ENCODE measurements around the gene FAM107B. TPM values are rescaled to one million over a fixed set of nuclear protein-coding genes. Genes with fewer than 3 reads are reported as not detected.
"Not testable (repeated sequence)": the region's sequence is repeated elsewhere in the genome, so short reads cannot be mapped to it uniquely, and the experiment has no call there.

Gene FAM107B
- total and polyA plus RNA-seq, 4 experiments from 2014 or later: 191 to 346 (median 238) TPM

GRCh38 chr10:14634572-14634971, 140.1 kb downstream of the FAM107B start:
- CTCF ChIA-PET (ENCODE audit: partially characterized antibody): interaction anchor here (1.2 kb wide), 1 partner anchor 11 kb away, joined by 3 read pairs; no protein-coding TSS in a partner anchor
- H3K27ac Mint-ChIP-seq: not testable (repeated sequence)

DNA sequence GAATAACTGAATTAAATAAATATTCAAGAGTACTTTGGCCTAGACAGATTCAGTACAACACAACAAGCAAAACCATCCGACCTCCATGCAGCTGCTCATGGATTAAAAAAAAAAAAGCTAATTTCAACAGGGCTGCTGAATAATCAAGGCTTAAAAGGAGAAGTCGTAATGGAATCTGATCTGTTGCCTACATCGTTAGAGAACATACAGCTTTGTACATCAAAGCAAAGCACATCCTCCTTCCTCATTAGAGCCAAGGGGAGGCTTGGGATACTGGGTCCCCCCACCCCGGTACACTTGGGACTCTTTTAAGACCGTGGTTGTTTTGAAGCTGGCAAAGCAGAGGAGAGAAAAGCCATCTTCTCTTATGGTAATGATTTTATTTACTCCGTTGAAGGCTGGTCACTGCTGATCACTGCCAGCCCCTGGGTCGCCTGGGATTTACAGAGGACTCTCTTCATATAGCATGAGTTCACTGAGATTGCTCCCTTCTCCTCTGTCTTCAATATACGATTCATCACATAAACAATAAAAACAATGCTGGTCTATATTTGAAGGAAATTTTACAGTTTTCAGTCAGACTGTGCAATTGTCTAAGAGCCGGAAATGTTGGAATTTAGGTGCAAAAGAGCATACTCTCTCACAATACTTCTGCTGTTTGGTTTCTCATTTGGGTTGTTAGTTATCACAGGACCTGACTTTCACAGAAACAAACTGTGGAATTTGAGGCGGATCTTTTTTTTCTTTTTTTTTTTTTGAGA, 148.8 kb downstream of the FAM107B start:
- Mint-ChIP-seq H3K4me3 (no peak overlapping the region), H3K27ac (peak overlapping the region in 2 of 7 donors; percentile 49 to 68), H3K27me3 (no peaks in the 10 kb centered on the region), H3K36me3 (no peaks in the 10 kb centered on the region), H3K4me1 (peaks cover 1 to 8% (median 6%) of the 10 kb centered on the region in 4 donors), H3K9me3 (no peaks in the 10 kb centered on the region)
- intact Hi-C loops (cut with micrococcal nuclease): no loop called here
- Histone ChIP-seq H3K4me3 (ENCODE audit: low read length in 2 of 2) (no peak overlapping the region), H3K4me1 (ENCODE audit: insufficient read depth, low read length) (no peaks in the 10 kb centered on the region), H3K27ac (ENCODE audit: low read depth, low read length) (no peak overlapping the region), H3K9me3 (ENCODE audit: control insufficient read depth in 1 of 2, low read length in 2 of 2) (no peaks in the 10 kb centered on the region), H3K36me3 (ENCODE audit: insufficient read depth, low read length) (no peaks in the 10 kb centered on the region), H3K27me3 (ENCODE audit: insufficient read depth, low read length) (no peaks in the 10 kb centered on the region)
- DNase-seq: no peak
- CTCF ChIA-PET (ENCODE audit: partially characterized antibody): no interaction called here
- POLR2A ChIA-PET (ENCODE audit: partially characterized antibody): no interaction called here

More at GRCh38 chr10:14634572-14634971, 140.1 kb downstream of the FAM107B start:
- H3K4me3 Mint-ChIP-seq; DNase-seq; H3K9me3 ChIP-seq (ENCODE audit: control insufficient read depth in 1 of 2, low read length in 2 of 2); H3K27me3 Mint-ChIP-seq; H3K36me3 Mint-ChIP-seq; H3K27ac ChIP-seq (ENCODE audit: low read depth, low read length); H3K4me3 ChIP-seq (ENCODE audit: low read length in 2 of 2); H3K9me3 Mint-ChIP-seq; intact Hi-C loops (cut with micrococcal nuclease); H3K27me3 ChIP-seq (ENCODE audit: insufficient read depth, low read length); H3K36me3 ChIP-seq (ENCODE audit: insufficient read depth, low read length); H3K4me1 ChIP-seq (ENCODE audit: insufficient read depth, low read length): not testable (repeated sequence)
- H3K4me1 Mint-ChIP-seq: peaks cover 4 to 11% (median 7%) of the 10 kb centered on the region in 4 donors
- POLR2A ChIA-PET (ENCODE audit: partially characterized antibody): interaction anchor here (1.2 to 1.5 kb wide), 2 partner anchors 11 to 14 kb away, joined by 3 to 4 read pairs; no protein-coding TSS in a partner anchor

- POLR2A ChIA-PET (ENCODE audit: partially characterized antibody): interaction anchor here (0.6 kb wide), 1 partner anchor 33 kb away, joined by 3 read pairs; no protein-coding TSS in a partner anchor
- Mint-ChIP-seq H3K36me3 (no peaks in the 10 kb centered on the region), H3K27me3 (no peaks in the 10 kb centered on the region), H3K4me1 (peaks cover 0 to 7% (median 6%) of the 10 kb centered on the region in 4 donors), H3K4me3 (no peak overlapping the region), H3K9me3 (no peaks in the 10 kb centered on the region), H3K27ac (peak overlapping the region in 1 of 7 donors; percentile 47)
- no peaks in the 10 kb centered on the region for H3K27me3 ChIP-seq (ENCODE audit: insufficient read depth, low read length)
- no peak overlapping the region for H3K27ac ChIP-seq (ENCODE audit: low read depth, low read length)
- no peaks in the 10 kb centered on the region for H3K36me3 ChIP-seq (ENCODE audit: insufficient read depth, low read length)
- H3K9me3 ChIP-seq (ENCODE audit: control insufficient read depth in 1 of 2, low read length in 2 of 2): no peaks in the 10 kb centered on the region
- CTCF ChIA-PET (ENCODE audit: partially characterized antibody): no interaction called here
- H3K4me1 ChIP-seq (ENCODE audit: insufficient read depth, low read length): no peaks in the 10 kb centered on the region
- intact Hi-C loops (cut with micrococcal nuclease): no loop called here
- DNase-seq: no peak
- no peak overlapping the region for H3K4me3 ChIP-seq (ENCODE audit: low read length in 2 of 2)
Observed at GRCh38 chr10:14625192-14625631, 149.5 kb downstream of the FAM107B start.

GRCh38 chr10:14624600-14624999, 150.1 kb downstream of the FAM107B start:
- Mint-ChIP-seq H3K27ac (no peak overlapping the region), H3K27me3 (no peaks in the 10 kb centered on the region), H3K9me3 (no peaks in the 10 kb centered on the region), H3K36me3 (no peaks in the 10 kb centered on the region), H3K4me3 (no peak overlapping the region), H3K4me1 (peaks cover 0 to 3% (median 1%) of the 10 kb centered on the region in 4 donors)
- H3K4me1 ChIP-seq (ENCODE audit: insufficient read depth, low read length): no peaks in the 10 kb centered on the region
- CTCF ChIA-PET (ENCODE audit: partially characterized antibody): interaction anchor here (1.7 kb wide), 1 partner anchor 12 kb away, joined by 3 read pairs; no protein-coding TSS in a partner anchor
- intact Hi-C loops (cut with micrococcal nuclease): no loop called here
- no peaks in the 10 kb centered on the region for H3K9me3 ChIP-seq (ENCODE audit: control insufficient read depth in 1 of 2, low read length in 2 of 2)
- no peaks in the 10 kb centered on the region for H3K27me3 ChIP-seq (ENCODE audit: insufficient read depth, low read length)
- no peak overlapping the region for H3K27ac ChIP-seq (ENCODE audit: low read depth, low read length)
- H3K4me3 ChIP-seq (ENCODE audit: low read length in 2 of 2): no peak overlapping the region
- no peaks in the 10 kb centered on the region for H3K36me3 ChIP-seq (ENCODE audit: insufficient read depth, low read length)
- POLR2A ChIA-PET (ENCODE audit: partially characterized antibody): interaction anchor here (0.6 kb wide), 1 partner anchor 34 kb away, joined by 3 read pairs; no protein-coding TSS in a partner anchor
- DNase-seq: no peak

- Histone ChIP-seq H3K9me3 (ENCODE audit: control insufficient read depth in 1 of 2, low read length in 2 of 2) (no peaks in the 10 kb centered on the region), H3K4me1 (ENCODE audit: insufficient read depth, low read length) (no peaks in the 10 kb centered on the region), H3K4me3 (ENCODE audit: low read length in 2 of 2) (no peak overlapping the region), H3K36me3 (ENCODE audit: insufficient read depth, low read length) (no peaks in the 10 kb centered on the region), H3K27ac (ENCODE audit: low read depth, low read length) (no peak overlapping the region), H3K27me3 (ENCODE audit: insufficient read depth, low read length) (no peaks in the 10 kb centered on the region)
- no peaks in the 10 kb centered on the region for H3K36me3 Mint-ChIP-seq
- no peak overlapping the region for H3K4me3 Mint-ChIP-seq
- POLR2A ChIA-PET (ENCODE audit: partially characterized antibody): no interaction called here
- H3K27ac Mint-ChIP-seq: no peak overlapping the region
- intact Hi-C loops (cut with micrococcal nuclease): no loop called here
- no peaks in the 10 kb centered on the region for H3K9me3 Mint-ChIP-seq
- peaks cover 0 to 3% (median 1%) of the 10 kb centered on the region in 4 donors for H3K4me1 Mint-ChIP-seq
- CTCF ChIA-PET (ENCODE audit: partially characterized antibody): interaction anchor here (1.7 kb wide), 1 partner anchor 11 kb away, joined by 3 read pairs; no protein-coding TSS in a partner anchor
- no peak for DNase-seq
- H3K27me3 Mint-ChIP-seq: no peaks in the 10 kb centered on the region
Observed at GRCh38 chr10:14623931-14624330, 150.8 kb downstream of the FAM107B start.

- Mint-ChIP-seq H3K36me3 (no peaks in the 10 kb centered on the region), H3K4me1 (peaks cover 18 to 22% (median 21%) of the 10 kb centered on the region in 4 donors), H3K9me3 (no peaks in the 10 kb centered on the region), H3K27ac (peak overlapping the region in 2 of 7 donors; percentile 42 to 57), H3K4me3 (no peak overlapping the region), H3K27me3 (no peaks in the 10 kb centered on the region)
- intact Hi-C loops (cut with micrococcal nuclease): no loop called here
- Histone ChIP-seq H3K9me3 (ENCODE audit: control insufficient read depth in 1 of 2, low read length in 2 of 2) (no peaks in the 10 kb centered on the region), H3K4me1 (ENCODE audit: insufficient read depth, low read length) (peaks cover 12% of the 10 kb centered on the region), H3K4me3 (ENCODE audit: low read length in 2 of 2) (no peak overlapping the region), H3K27ac (ENCODE audit: low read depth, low read length) (no peak overlapping the region), H3K27me3 (ENCODE audit: insufficient read depth, low read length) (no peaks in the 10 kb centered on the region), H3K36me3 (ENCODE audit: insufficient read depth, low read length) (no peaks in the 10 kb centered on the region)
- POLR2A ChIA-PET (ENCODE audit: partially characterized antibody): no interaction called here
- CTCF ChIA-PET (ENCODE audit: partially characterized antibody): no interaction called here
- no peak for DNase-seq
Observed at GRCh38 chr10:14621037-14621436, 153.7 kb downstream of the FAM107B start.

DNA sequence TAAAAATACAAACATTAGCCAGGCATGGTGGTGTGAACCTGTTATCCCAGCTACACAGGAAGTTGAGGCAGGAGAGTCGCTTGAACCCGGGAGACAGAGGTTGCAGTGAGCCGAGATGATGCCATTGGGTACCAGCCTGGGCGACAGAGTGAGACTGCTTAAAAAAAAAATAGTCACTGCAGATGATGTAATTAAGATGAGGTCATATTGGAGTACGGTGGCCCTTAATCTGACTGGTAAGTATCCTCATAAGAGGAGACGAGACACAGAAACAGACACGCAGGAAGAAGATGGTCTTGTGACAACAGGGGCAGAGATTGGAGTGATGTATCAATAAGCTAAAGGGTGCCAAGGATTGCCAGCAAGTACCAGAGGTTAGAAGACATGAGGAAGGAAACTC, 156.0 kb downstream of the FAM107B start:
- Mint-ChIP-seq H3K36me3 (no peaks in the 10 kb centered on the region), H3K9me3 (peaks cover 0 to 2% (median 0%) of the 10 kb centered on the region in 8 donors), H3K4me1 (peaks cover 17 to 26% (median 21%) of the 10 kb centered on the region in 4 donors), H3K4me3 (no peak overlapping the region), H3K27me3 (no peaks in the 10 kb centered on the region), H3K27ac (no peak overlapping the region)
- ChIA-PET POLR2A (ENCODE audit: partially characterized antibody) (no interaction called here), CTCF (ENCODE audit: partially characterized antibody) (interaction anchor here (1.2 to 1.4 kb wide), 2 partner anchors 85 to 204 kb away, joined by 4 read pairs; no protein-coding TSS in a partner anchor)
- DNase-seq: no peak
- Histone ChIP-seq H3K27me3 (ENCODE audit: insufficient read depth, low read length) (no peaks in the 10 kb centered on the region), H3K27ac (ENCODE audit: low read depth, low read length) (no peak overlapping the region), H3K4me1 (ENCODE audit: insufficient read depth, low read length) (peaks cover 12% of the 10 kb centered on the region), H3K4me3 (ENCODE audit: low read length in 2 of 2) (no peak overlapping the region), H3K36me3 (ENCODE audit: insufficient read depth, low read length) (no peaks in the 10 kb centered on the region), H3K9me3 (ENCODE audit: control insufficient read depth in 1 of 2, low read length in 2 of 2) (no peaks in the 10 kb centered on the region)
- intact Hi-C loops (cut with micrococcal nuclease): no loop called here
